ENCODE data around the gene MXD3. TPM values are rescaled to one million over a fixed set of nuclear protein-coding genes. Genes with fewer than 3 reads are reported as not detected.

The MXD3 gene
- total and polyA plus RNA-seq, 2 experiments from 2014 or later, result 9.9 to 11.6 TPM

DNA sequence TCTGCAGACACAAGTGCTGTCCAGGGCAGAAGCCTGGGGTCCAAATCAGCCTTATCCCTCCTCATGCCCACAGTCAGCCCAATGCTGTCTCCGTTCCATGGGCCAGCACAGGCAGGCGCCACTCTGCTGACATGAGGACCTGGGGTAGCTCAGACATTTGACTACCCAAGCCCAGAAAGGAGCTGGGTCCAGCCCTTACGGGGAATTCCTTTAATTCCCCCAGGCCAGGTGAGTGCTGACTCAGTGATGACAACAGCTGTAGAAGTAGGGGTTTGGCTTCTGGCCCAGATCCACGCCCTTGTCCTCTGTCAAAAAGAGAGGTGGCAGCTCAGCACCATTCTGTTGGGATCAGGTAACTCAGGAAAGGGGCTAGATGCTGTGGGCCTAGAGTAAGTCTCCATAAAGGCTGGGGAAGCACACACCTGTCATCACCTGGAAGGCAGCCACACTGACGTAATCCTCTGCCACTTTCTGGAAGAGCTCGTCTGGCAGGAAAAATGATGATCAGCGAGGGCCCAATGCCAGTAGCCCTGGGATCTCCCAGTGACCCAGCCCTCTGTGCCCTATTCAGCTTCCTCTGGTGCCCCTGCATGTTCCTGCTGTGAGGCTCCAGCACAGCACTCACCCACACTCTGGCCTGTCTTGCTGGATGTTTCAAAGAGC, 10.1 kb downstream of the MXD3 start:
- DNase-seq (ENCODE audit: low spot score) (no peak), ATAC-seq (no peak)
- Histone ChIP-seq H3K4me3 (peak overlapping the region; percentile 99; the same call in 1 of the 2 replicates), H3K79me2 (replicated peaks; ENCODE audit: insufficient read depth) (peaks cover 25% of the 10 kb centered on the region), H3K9me2 (ENCODE audit: insufficient read depth) (no peaks in the 10 kb centered on the region), H3K27me3 (ENCODE audit: insufficient read depth) (no peaks in the 10 kb centered on the region), H3F3A (replicated peaks; ENCODE audit: low read depth) (peaks cover 36% of the 10 kb centered on the region), H2AFZ (no peak overlapping the region), H3K36me3 (ENCODE audit: insufficient read depth) (peaks cover 20% of the 10 kb centered on the region), H3K4me2 (peak overlapping the region; percentile 99; the same call in 1 of the 2 replicates), H3K27ac (ENCODE audit: low read depth) (peak overlapping the region; percentile 72; the same call in 1 of the 2 replicates), H3K4me1 (ENCODE audit: insufficient read depth) (peaks cover 37% of the 10 kb centered on the region), H4K20me1 (replicated peaks; ENCODE audit: insufficient read depth) (peaks cover 38% of the 10 kb centered on the region)
- TF ChIP-seq POLR2AphosphoS5 (IDR thresholded peaks at IDR 0.05; ENCODE audit: low read depth), result peak; percentile 56
- no peak for TF ChIP-seq CREB1 (CRISPR knock-in tag; IDR thresholded peaks at IDR 0.05; ENCODE audit: low read depth)
- no peak for TF ChIP-seq STAT1 (IDR thresholded peaks at IDR 0.05; ENCODE audit: unreplicated experiment)
- TF ChIP-seq EZH2phosphoT487 (IDR thresholded peaks at IDR 0.05; ENCODE audit: unreplicated experiment), result no peak
- Mint-ChIP-seq H3K4me3 (peak overlapping the region; percentile 99), H3K36me3 (ENCODE audit: low read depth) (peaks cover 61% of the 10 kb centered on the region), H3K27ac (no peak overlapping the region), H3K4me1 (peaks cover 68% of the 10 kb centered on the region), H3K9me3 (no peaks in the 10 kb centered on the region; the same call in 2 of the 3 replicates), H3K27me3 (ENCODE audit: insufficient read depth, low read depth, poor library complexity) (peaks cover 36% of the 10 kb centered on the region)

DNA sequence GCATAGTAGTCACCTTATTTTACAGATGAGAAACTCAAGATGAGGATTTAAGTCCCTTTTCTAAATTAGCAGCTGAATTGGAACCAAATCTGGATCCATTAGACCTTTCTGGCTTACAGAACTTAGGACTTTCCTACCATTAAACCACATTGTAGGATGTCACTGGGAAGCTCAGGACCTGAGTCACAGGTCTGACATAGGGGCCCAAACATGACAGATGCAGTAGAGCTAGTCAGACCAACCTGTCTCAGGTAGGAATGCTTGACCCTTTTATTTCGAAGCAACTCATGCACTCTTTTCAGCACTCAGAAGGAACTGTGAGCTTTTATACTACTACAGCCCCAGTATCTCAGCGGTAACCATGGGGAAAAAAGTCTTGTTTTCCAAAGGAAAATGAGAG, 10.7 kb downstream of the MXD3 start:
- Histone ChIP-seq H3K79me2 (replicated peaks; ENCODE audit: insufficient read depth) (peaks cover 25% of the 10 kb centered on the region), H3K4me1 (ENCODE audit: insufficient read depth) (peaks cover 38% of the 10 kb centered on the region), H4K20me1 (replicated peaks; ENCODE audit: insufficient read depth) (peaks cover 38% of the 10 kb centered on the region), H3K4me2 (no peak overlapping the region), H3K4me3 (no peak overlapping the region), H2AFZ (no peak overlapping the region), H3K36me3 (ENCODE audit: insufficient read depth) (peaks cover 18% of the 10 kb centered on the region), H3F3A (replicated peaks; ENCODE audit: low read depth) (peaks cover 33% of the 10 kb centered on the region), H3K9me2 (ENCODE audit: insufficient read depth) (no peaks in the 10 kb centered on the region), H3K27me3 (ENCODE audit: insufficient read depth) (no peaks in the 10 kb centered on the region), H3K27ac (ENCODE audit: low read depth) (peak overlapping the region; percentile 72)
- Mint-ChIP-seq H3K27me3 (ENCODE audit: insufficient read depth, low read depth, poor library complexity) (peaks cover 39% of the 10 kb centered on the region), H3K9me3 (no peaks in the 10 kb centered on the region; the same call in 2 of the 3 replicates), H3K36me3 (ENCODE audit: low read depth) (peaks cover 61% of the 10 kb centered on the region), H3K27ac (no peak overlapping the region), H3K4me3 (no peak overlapping the region), H3K4me1 (peaks cover 72% of the 10 kb centered on the region)
- TF ChIP-seq POLR2AphosphoS5 (IDR thresholded peaks at IDR 0.05; ENCODE audit: low read depth), result peak; percentile 12; the same call in 1 of the 2 replicates
- no peak for TF ChIP-seq ZNF331 (CRISPR knock-in tag; IDR thresholded peaks at IDR 0.05; ENCODE audit: low read depth)
- ATAC-seq, result no peak
- no peak for DNase-seq (ENCODE audit: low spot score)

DNA sequence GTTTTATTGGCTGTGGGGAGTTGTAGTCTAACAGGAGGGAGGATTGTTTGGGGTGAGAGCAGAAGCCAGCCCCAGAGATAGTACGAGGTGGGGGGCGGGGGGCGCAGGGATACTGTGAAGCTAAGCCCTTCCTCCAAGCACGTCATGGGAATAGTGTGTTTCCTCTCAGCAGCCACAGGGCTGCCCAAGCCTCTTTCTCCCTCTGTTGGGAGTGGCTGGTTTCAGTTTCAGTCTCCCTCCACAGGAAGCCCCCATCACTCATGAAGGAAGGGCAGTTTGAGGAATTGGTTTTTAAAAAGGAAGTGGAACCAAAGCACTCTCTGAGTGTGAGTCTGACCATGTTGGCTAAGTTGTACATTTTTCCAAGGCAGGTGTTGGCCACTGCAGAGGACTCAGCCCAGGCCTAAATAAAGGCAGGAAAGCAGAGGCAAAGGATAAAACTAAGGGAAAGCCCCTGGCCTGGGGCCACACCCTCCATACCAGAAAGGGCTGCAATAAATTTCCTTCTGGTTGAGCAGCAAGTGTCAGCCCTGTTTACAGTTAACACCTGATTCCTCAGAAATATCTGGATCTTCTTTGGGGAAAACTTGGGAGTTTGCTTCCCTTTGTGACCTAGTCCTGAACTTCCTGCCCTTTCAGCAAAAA, 11.3 kb downstream of the MXD3 start:
- ATAC-seq (peak; percentile 37), DNase-seq (ENCODE audit: low spot score) (peak; percentile 83)
- Histone ChIP-seq H3K9me2 (ENCODE audit: insufficient read depth) (no peaks in the 10 kb centered on the region), H2AFZ (no peak overlapping the region), H3K4me2 (no peak overlapping the region), H3K27me3 (ENCODE audit: insufficient read depth) (no peaks in the 10 kb centered on the region), H3K79me2 (replicated peaks; ENCODE audit: insufficient read depth) (peaks cover 20% of the 10 kb centered on the region), H3K4me1 (ENCODE audit: insufficient read depth) (peaks cover 38% of the 10 kb centered on the region), H4K20me1 (replicated peaks; ENCODE audit: insufficient read depth) (peaks cover 33% of the 10 kb centered on the region), H3F3A (replicated peaks; ENCODE audit: low read depth) (peaks cover 35% of the 10 kb centered on the region), H3K4me3 (no peak overlapping the region), H3K27ac (ENCODE audit: low read depth) (peak overlapping the region; percentile 72), H3K36me3 (ENCODE audit: insufficient read depth) (peaks cover 18% of the 10 kb centered on the region)
- peaks cover 71% of the 10 kb centered on the region for H3K4me1 Mint-ChIP-seq
- H3K9me3 Mint-ChIP-seq, result no peaks in the 10 kb centered on the region; the same call in 2 of the 3 replicates
- no peak overlapping the region; the same call in 2 of the 3 replicates for H3K4me3 Mint-ChIP-seq
- peaks cover 41% of the 10 kb centered on the region for H3K27me3 Mint-ChIP-seq (ENCODE audit: insufficient read depth, low read depth, poor library complexity)
- peak overlapping the region; percentile 94 for H3K27ac Mint-ChIP-seq
- peaks cover 61% of the 10 kb centered on the region for H3K36me3 Mint-ChIP-seq (ENCODE audit: low read depth)
- TF ChIP-seq POLR2AphosphoS5 (IDR thresholded peaks at IDR 0.05; ENCODE audit: low read depth), result no peak
- no peak for TF ChIP-seq ZNF331 (CRISPR knock-in tag; IDR thresholded peaks at IDR 0.05; ENCODE audit: low read depth)
- no peak for TF ChIP-seq JUNB (IDR thresholded peaks at IDR 0.05; ENCODE audit: unreplicated experiment)
- TF ChIP-seq, protein P1, sequence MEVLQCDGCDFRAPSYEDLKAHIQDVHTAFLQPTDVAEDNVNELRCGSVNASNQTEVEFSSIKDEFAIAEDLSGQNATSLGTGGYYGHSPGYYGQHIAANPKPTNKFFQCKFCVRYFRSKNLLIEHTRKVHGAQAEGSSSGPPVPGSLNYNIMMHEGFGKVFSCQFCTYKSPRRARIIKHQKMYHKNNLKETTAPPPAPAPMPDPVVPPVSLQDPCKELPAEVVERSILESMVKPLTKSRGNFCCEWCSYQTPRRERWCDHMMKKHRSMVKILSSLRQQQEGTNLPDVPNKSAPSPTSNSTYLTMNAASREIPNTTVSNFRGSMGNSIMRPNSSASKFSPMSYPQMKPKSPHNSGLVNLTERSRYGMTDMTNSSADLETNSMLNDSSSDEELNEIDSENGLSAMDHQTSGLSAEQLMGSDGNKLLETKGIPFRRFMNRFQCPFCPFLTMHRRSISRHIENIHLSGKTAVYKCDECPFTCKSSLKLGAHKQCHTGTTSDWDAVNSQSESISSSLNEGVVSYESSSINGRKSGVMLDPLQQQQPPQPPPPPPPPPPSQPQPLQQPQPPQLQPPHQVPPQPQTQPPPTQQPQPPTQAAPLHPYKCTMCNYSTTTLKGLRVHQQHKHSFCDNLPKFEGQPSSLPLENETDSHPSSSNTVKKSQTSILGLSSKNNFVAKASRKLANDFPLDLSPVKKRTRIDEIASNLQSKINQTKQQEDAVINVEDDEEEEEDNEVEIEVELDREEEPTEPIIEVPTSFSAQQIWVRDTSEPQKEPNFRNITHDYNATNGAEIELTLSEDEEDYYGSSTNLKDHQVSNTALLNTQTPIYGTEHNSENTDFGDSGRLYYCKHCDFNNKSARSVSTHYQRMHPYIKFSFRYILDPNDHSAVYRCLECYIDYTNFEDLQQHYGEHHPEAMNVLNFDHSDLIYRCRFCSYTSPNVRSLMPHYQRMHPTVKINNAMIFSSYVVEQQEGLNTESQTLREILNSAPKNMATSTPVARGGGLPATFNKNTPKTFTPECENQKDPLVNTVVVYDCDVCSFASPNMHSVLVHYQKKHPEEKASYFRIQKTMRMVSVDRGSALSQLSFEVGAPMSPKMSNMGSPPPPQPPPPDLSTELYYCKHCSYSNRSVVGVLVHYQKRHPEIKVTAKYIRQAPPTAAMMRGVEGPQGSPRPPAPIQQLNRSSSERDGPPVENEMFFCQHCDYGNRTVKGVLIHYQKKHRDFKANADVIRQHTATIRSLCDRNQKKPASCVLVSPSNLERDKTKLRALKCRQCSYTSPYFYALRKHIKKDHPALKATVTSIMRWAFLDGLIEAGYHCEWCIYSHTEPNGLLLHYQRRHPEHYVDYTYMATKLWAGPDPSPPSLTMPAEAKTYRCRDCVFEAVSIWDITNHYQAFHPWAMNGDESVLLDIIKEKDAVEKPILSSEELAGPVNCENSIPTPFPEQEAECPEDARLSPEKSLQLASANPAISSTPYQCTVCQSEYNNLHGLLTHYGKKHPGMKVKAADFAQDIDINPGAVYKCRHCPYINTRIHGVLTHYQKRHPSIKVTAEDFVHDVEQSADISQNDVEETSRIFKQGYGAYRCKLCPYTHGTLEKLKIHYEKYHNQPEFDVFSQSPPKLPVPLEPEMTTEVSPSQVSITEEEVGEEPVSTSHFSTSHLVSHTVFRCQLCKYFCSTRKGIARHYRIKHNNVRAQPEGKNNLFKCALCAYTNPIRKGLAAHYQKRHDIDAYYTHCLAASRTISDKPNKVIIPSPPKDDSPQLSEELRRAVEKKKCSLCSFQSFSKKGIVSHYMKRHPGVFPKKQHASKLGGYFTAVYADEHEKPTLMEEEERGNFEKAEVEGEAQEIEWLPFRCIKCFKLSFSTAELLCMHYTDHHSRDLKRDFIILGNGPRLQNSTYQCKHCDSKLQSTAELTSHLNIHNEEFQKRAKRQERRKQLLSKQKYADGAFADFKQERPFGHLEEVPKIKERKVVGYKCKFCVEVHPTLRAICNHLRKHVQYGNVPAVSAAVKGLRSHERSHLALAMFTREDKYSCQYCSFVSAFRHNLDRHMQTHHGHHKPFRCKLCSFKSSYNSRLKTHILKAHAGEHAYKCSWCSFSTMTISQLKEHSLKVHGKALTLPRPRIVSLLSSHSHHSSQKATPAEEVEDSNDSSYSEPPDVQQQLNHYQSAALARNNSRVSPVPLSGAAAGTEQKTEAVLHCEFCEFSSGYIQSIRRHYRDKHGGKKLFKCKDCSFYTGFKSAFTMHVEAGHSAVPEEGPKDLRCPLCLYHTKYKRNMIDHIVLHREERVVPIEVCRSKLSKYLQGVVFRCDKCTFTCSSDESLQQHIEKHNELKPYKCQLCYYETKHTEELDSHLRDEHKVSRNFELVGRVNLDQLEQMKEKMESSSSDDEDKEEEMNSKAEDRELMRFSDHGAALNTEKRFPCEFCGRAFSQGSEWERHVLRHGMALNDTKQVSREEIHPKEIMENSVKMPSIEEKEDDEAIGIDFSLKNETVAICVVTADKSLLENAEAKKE (CRISPR knock-in tag; IDR thresholded peaks at IDR 0.05), result no peak
- no peak for TF ChIP-seq STAT1 (IDR thresholded peaks at IDR 0.05; ENCODE audit: unreplicated experiment)
- TF ChIP-seq CREB1 (CRISPR knock-in tag; IDR thresholded peaks at IDR 0.05; ENCODE audit: low read depth), result no peak

Data from GM23338 (cell line).